Ishikawa (cell line): ENCODE results near the gene ACOX2.

Experiments
- CEBPB ChIP-seq: IDR thresholded peaks from 2 replicates; pipeline ENCODE4 v1.6.1; 2012
- NFIC ChIP-seq: IDR thresholded peaks from 2 replicates; pipeline ENCODE4 v1.6.1; 2012
- RAD21 ChIP-seq: IDR thresholded peaks from 2 replicates; pipeline ENCODE4 v1.6.1; 2012; ENCODE audit warnings: low read depth

- TF ChIP-seq RAD21 (no peak), NFIC (no peak), CEBPB (no peak)
Observed at GRCh38 chr3:58508437-58508836, 28.6 kb downstream of the ACOX2 start.
